HepG2 (cell line): Measurements from ENCODE around the gene SLC39A3. TPM values are rescaled to one million over a fixed set of nuclear protein-coding genes. Genes with fewer than 3 reads are reported as not detected.

Experiments used
- ATAC-seq: fragments of 200-7000 bp; cut with Tn5 transposase; 3 replicates; pipeline ENCODE4 v1.9.1; 2020; ENCODE audit warnings: mild to moderate bottlenecking, moderate library complexity
- BruUV-seq: library from RNA; stranded (reverse); fragments of 400-500 nt; replicated peaks from 2 replicates; lab custom pipeline; 2021; lab: Mats Ljungman, UMichigan
- CTCF ChIA-PET: fragments of 300-600 bp; formaldehyde crosslinking; extraction: SDS; loops from one replicate; lab custom pipeline; 2021; ENCODE audit warnings: low total read pairs, inconsistent platforms, low intra/inter-chr PET ratio; lab: Yijun Ruan, JAX
- POLR2A ChIA-PET: fragments of 350-600 bp; sonication (Branson Sonifier 250); formaldehyde crosslinking; loops from one replicate; lab custom pipeline; 2020; ENCODE audit warnings: antibody characterized with exemption, inconsistent platforms; lab: Yijun Ruan, JAX
- DNase-seq: peaks from one replicate; pipeline ENCODE4 v3.0.0-alpha.2; 2015; ENCODE audit warnings: low spot score
- FAIRE-seq: peaks from 3 replicates; lab custom pipeline; 2011; peaks lifted over from hg19 to GRCh38; lab: Jason Lieb, UNC
- H2AFZ ChIP-seq: one replicate; pipeline ENCODE4 v1.6.1; 2011; ENCODE audit warnings: low read length, inconsistent platforms
- H3K27ac ChIP-seq: fragments of 300-600 bp; 3 replicates; pipeline ENCODE4 v1.8.0; 2011; ENCODE audit warnings: mixed run types, mild to moderate bottlenecking, mixed read lengths, low read length, inconsistent platforms; ENCODE audit not compliant: insufficient read depth; ENCODE audit errors: extremely low read length
- H3K27me3 ChIP-seq, 2 experiments: fragments of 200-600 bp in 1 of 2; 2 replicates in 1 of 2; 3 replicates in 1 of 2; pipeline versions ENCODE4 v1.6.0 to v1.8.0; 2011; ENCODE audit warnings: low read length in 2 of 2, mild to moderate bottlenecking in 2 of 2, moderate library complexity in 2 of 2, inconsistent platforms in 1 of 2; ENCODE audit not compliant: insufficient read depth in 2 of 2, control insufficient read depth in 1 of 2
- H3K36me3 ChIP-seq, 2 experiments: fragments of 200-600 bp in 1 of 2; replicated peaks in 1 of 2; 2 replicates in 1 of 2; 3 replicates in 1 of 2; pipeline versions ENCODE4 v1.5.1 to v1.8.0; 2011; ENCODE audit warnings: low read length in 2 of 2, inconsistent platforms in 1 of 2; ENCODE audit not compliant: insufficient read depth in 2 of 2, control insufficient read depth in 1 of 2
- H3K4me1 ChIP-seq: 2 replicates; pipeline ENCODE4 v1.5.1; 2012; ENCODE audit warnings: low read length, inconsistent platforms; ENCODE audit not compliant: insufficient read depth
- H3K4me2 ChIP-seq: 2 replicates; pipeline ENCODE4 v1.6.0; 2011; ENCODE audit warnings: low read depth, low read length, inconsistent platforms
- H3K4me3 ChIP-seq, 3 experiments: fragments of 200-600 bp in 1 of 3; sonication (generic), shearing (Covaris generic) in 1 of 3; replicated peaks in 1 of 3; 2 replicates each; pipeline ENCODE4 v1.5.1; 2011 to 2016; ENCODE audit warnings: low read length in 3 of 3, inconsistent platforms in 2 of 3, low read depth in 2 of 3, mild to moderate bottlenecking in 2 of 3, control low read depth in 1 of 3, mixed read lengths in 1 of 3; ENCODE audit not compliant: insufficient read depth in 1 of 3
- H3K79me2 ChIP-seq: one replicate; pipeline ENCODE4 v1.6.1; 2011; ENCODE audit warnings: low read length, inconsistent platforms; ENCODE audit not compliant: insufficient read depth
- H3K9ac ChIP-seq: 2 replicates; pipeline ENCODE4 v1.6.0; 2011; ENCODE audit warnings: mild to moderate bottlenecking, low read depth, low read length, inconsistent platforms; ENCODE audit not compliant: insufficient read depth
- H3K9me3 ChIP-seq: 2 replicates; pipeline ENCODE4 v1.5.1; 2012; ENCODE audit warnings: mild to moderate bottlenecking, low read length
- H4K20me1 ChIP-seq: 2 replicates; pipeline ENCODE4 v1.6.0; 2011; ENCODE audit warnings: inconsistent platforms, mild to moderate bottlenecking, low read length, moderate library complexity; ENCODE audit not compliant: insufficient read depth
- CREM ChIP-seq, 2 experiments: sonication (generic) in 1 of 2; formaldehyde crosslinking in 1 of 2; IDR thresholded peaks; 2 replicates each; pipeline versions ENCODE4 v1.4.0 to v1.6.1; 2016 to 2020; ENCODE audit warnings: antibody characterized with exemption in 1 of 2, mild to moderate bottlenecking in 1 of 2, missing genetic modification reagents in 1 of 2
- ETV5 ChIP-seq: IDR thresholded peaks from 2 replicates; pipeline ENCODE4 v1.6.1; 2018; ENCODE audit warnings: missing biosample characterization, missing genetic modification reagents, inconsistent platforms, borderline replicate concordance
- KDM1A ChIP-seq: IDR thresholded peaks from 2 replicates; pipeline ENCODE4 v1.6.1; 2016; ENCODE audit warnings: missing compliant biosample characterization
- SNAPC5 ChIP-seq: sonication (generic); formaldehyde crosslinking; IDR thresholded peaks from 2 replicates; pipeline ENCODE4 v1.8.1; 2023; ENCODE audit warnings: mild to moderate bottlenecking, missing genetic modification reagents, borderline replicate concordance
- TSC22D2 ChIP-seq: sonication (generic); formaldehyde crosslinking; IDR thresholded peaks from 2 replicates; pipeline ENCODE4 v1.5.1; 2020; ENCODE audit warnings: missing genetic modification reagents, mild to moderate bottlenecking, borderline replicate concordance
- ZBTB33 ChIP-seq: sonication (generic); formaldehyde crosslinking; IDR thresholded peaks from 2 replicates; pipeline ENCODE4 v1.4.0; 2020; ENCODE audit warnings: missing genetic modification reagents
- ZNF75D ChIP-seq: sonication (generic); formaldehyde crosslinking; IDR thresholded peaks from 2 replicates; pipeline ENCODE4 v1.8.1; 2023; ENCODE audit warnings: missing genetic modification reagents, mild to moderate bottlenecking, borderline replicate concordance
- whole genome bisulfite sequencing: methylation state at CpG from one replicate; pipeline ENCODE4 v1.1.6; 2017; ENCODE audit warnings: low lambda C conversion rate; 5-methylcytosine and 5-hydroxymethylcytosine counted together
- in situ Hi-C: cut with HindIII; loops from 2 replicates; pipeline ENCODE4 v1.10.0; 2017; ENCODE audit warnings: low pct_unique_long_range_greater_than_20kb; ENCODE audit not compliant: extremely low pct_ligation_motif_present
- intact Hi-C: fragments of 100-400 bp; cut with micrococcal nuclease; formaldehyde crosslinking; loops from one replicate; pipeline ENCODE4 v1.10.0; 2022; ENCODE audit not compliant: unreplicated experiment
- polyA plus RNA-seq, 8 experiments: library from polyadenylated mRNA; depleted of rRNA in 3 of 8; stranded (reverse) in 7 of 8; unstranded in 1 of 8; fragments of >200 nt; fragmentation: Illumina TruSeq in 4 of 8; extraction: Trizol in 4 of 8; gene quantifications; 2 replicates each; pipeline versions ENCODE4 v1.2.1 to v1.2.3, GENCODE V29; 2011 to 2016; ENCODE audit warnings: low read depth in 4 of 8, missing spikeins in 1 of 8, mixed read lengths in 1 of 8; ENCODE audit not compliant: insufficient read depth in 1 of 8
- total RNA-seq, 5 experiments: library from RNA; depleted of rRNA; stranded (reverse); fragments of >200 nt; fragmentation: Illumina TruSeq; extraction: Trizol; gene quantifications; 2 replicates each; pipeline ENCODE4 v1.2.3, GENCODE V29; 2016; ENCODE audit warnings: low read depth in 1 of 5

SLC39A3 gene
- total and polyA plus RNA-seq, 2 of the 13 experiments (the other 11 are each of a cell fraction or from before 2014, with no cell fraction given): 33.6 to 41.6 TPM

- TF ChIP-seq KDM1A (peak; percentile 77), CREM (IDR thresholded peaks at IDR 0.05) (peak; percentile 84), CREM (CRISPR knock-in tag; IDR thresholded peaks at IDR 0.05) (no peak), SNAPC5 (CRISPR knock-in tag) (no peak), TSC22D2 (CRISPR knock-in tag) (no peak), ZNF75D (CRISPR knock-in tag) (no peak)
Observed at GRCh38 chr19:2775556-2776430, 36.0 kb upstream of the SLC39A3 start (continued).

- no peak overlapping the region for H2AFZ ChIP-seq
- in situ Hi-C loops (no loop called here), intact Hi-C loops (no loop called here)
- peak overlapping the region; percentile 85 for H3K27ac ChIP-seq
- WGBS: 98% methylated on average over 16 of the region's 24 CpGs
- peaks cover 4 to 15% of the 10 kb centered on the region in 2 experiments; a peak in 4 of 5 replicates for H3K36me3 ChIP-seq
- no TSS peak for BruUV-seq
- CTCF ChIA-PET: no interaction called here
- peaks cover 39% of the 10 kb centered on the region for H3K4me1 ChIP-seq
- DNase-seq (no peak), FAIRE-seq (no peak), ATAC-seq (no peak)
- H3K4me2 ChIP-seq: peak overlapping the region; percentile 87
- no peaks in the 10 kb centered on the region for H3K9me3 ChIP-seq
- TF ChIP-seq ETV5 (CRISPR knock-in tag): no peak
- peak; percentile 27; the same call in 1 of the 2 replicates for TF ChIP-seq ZBTB33 (CRISPR knock-in tag)
- peaks cover 14% of the 10 kb centered on the region for H4K20me1 ChIP-seq
- peak overlapping the region; percentile 83 for H3K9ac ChIP-seq
- POLR2A ChIA-PET: interaction anchor here (1.2 to 1.4 kb wide), 4 partner anchors 9 to 92 kb away, joined by 3 to 6 read pairs (median 4); partner anchors contain the start of genes SGTA, THOP1 and ZNF556
- peak overlapping the region in 2 of 3 experiments; percentile 58 to 67; a peak in 1 of 6 replicates for H3K4me3 ChIP-seq
- H3K79me2 ChIP-seq: peaks cover 85% of the 10 kb centered on the region
- H3K27me3 ChIP-seq: no peaks in the 10 kb centered on the region
Observed at GRCh38 chr19:2774953-2775555, 35.2 kb upstream of the SLC39A3 start.
